GM23248 (cell line): ENCODE measurements around the gene NUP93.
"Not testable (repeated sequence)": the region's sequence is repeated elsewhere in the genome, so short reads cannot be mapped to it uniquely, and the experiment has no call there.

ENCODE experiments used
- EZH2 ChIP-seq: fragments of 200-600 bp; sonication (generic); IDR thresholded peaks from 2 replicates; pipeline ENCODE4 v1.6.1; 2018; ENCODE audit warnings: antibody characterized with exemption, mild to moderate bottlenecking; ENCODE audit not compliant: insufficient read depth, poor library complexity, severe bottlenecking
- EZH2phosphoT487 ChIP-seq: fragments of 200-600 bp; sonication (generic); IDR thresholded peaks from 2 replicates; pipeline ENCODE4 v1.6.1; 2018; ENCODE audit warnings: antibody characterized with exemption, moderate library complexity, mild to moderate bottlenecking, low read depth; ENCODE audit not compliant: insufficient read depth

DNA sequence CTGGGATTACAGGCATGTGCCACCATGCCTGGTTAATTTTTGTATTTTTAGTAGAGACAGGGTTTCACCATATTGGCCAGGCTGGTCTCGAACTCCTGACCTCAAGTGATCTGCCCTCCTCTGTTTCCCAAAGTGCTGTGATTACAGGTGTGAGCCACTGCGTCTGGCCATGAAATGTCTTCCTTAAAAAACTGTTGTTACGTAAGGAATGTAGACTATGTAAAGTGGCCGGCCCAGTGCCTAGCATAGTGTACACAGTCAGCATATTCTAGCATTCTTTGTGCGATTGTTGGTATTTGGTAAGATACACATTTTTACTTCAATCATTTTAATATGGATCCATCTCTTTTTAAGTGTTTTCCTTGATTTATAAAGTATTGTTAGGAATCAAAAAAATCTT, 81.7 kb downstream of the NUP93 start:
- not testable (repeated sequence) for TF ChIP-seq EZH2phosphoT487, EZH2
